IMR-90 (cell line): ENCODE results near the gene ALS2. TPM values are rescaled to one million over a fixed set of nuclear protein-coding genes. Genes with fewer than 3 reads are reported as not detected.

Source experiments
- ATAC-seq: fragments of 200-7000 bp; cut with Tn5 transposase; 2 replicates; pipeline ENCODE4 v1.9.1; 2020; ENCODE audit warnings: low read depth, mild to moderate bottlenecking, moderate library complexity
- BruUV-seq: library from RNA; stranded (reverse); fragments of 400-500 nt; replicated peaks from 2 replicates; lab custom pipeline; 2021; lab: Mats Ljungman, UMichigan
- CTCF ChIA-PET: fragments of 300-600 bp; formaldehyde crosslinking; extraction: SDS; loops from one replicate; lab custom pipeline; 2021; ENCODE audit warnings: antibody characterized with exemption; lab: Yijun Ruan, JAX
- POLR2A ChIA-PET: fragments of 300-600 bp; sonication (Branson Sonifier 250); formaldehyde crosslinking; loops from one replicate; lab custom pipeline; 2022; ENCODE audit warnings: antibody characterized with exemption; ENCODE audit not compliant: unreplicated experiment; lab: Charles Lee
- DNase-seq: peaks from one replicate; pipeline ENCODE4 v3.0.0; 2013
- H2AFZ ChIP-seq: replicated peaks from 2 replicates; pipeline ENCODE3; 2013; ENCODE audit warnings: low read length, mild to moderate bottlenecking; ENCODE audit not compliant: poor library complexity
- H2AK5ac ChIP-seq: 2 replicates; pipeline ENCODE4 v1.6.1; 2013; ENCODE audit warnings: low read depth, low read length, inconsistent platforms
- H2AK9ac ChIP-seq: replicated peaks from 2 replicates; pipeline ENCODE3; 2013; ENCODE audit warnings: mild to moderate bottlenecking, low read depth, low read length, moderate library complexity; ENCODE audit not compliant: poor library complexity
- H2BK120ac ChIP-seq: 2 replicates; pipeline ENCODE4 v1.6.1; 2013; ENCODE audit warnings: low read depth, low read length, inconsistent platforms
- H2BK15ac ChIP-seq: 3 replicates; pipeline ENCODE4 v1.6.1; 2013; ENCODE audit warnings: low read depth, low read length, inconsistent platforms
- H2BK20ac ChIP-seq: 2 replicates; pipeline ENCODE4 v1.6.1; 2013; ENCODE audit warnings: low read depth, mild to moderate bottlenecking, inconsistent platforms, low read length, moderate library complexity
- H2BK5ac ChIP-seq: 2 replicates; pipeline ENCODE4 v1.6.1; 2013; ENCODE audit warnings: mild to moderate bottlenecking, low read depth, low read length, inconsistent platforms; ENCODE audit not compliant: poor library complexity, severe bottlenecking
- H3K14ac ChIP-seq: replicated peaks from 2 replicates; pipeline ENCODE4 v1.6.1; 2013; ENCODE audit warnings: low read depth, low read length, inconsistent platforms
- H3K18ac ChIP-seq: 2 replicates; pipeline ENCODE4 v1.6.1; 2013; ENCODE audit warnings: low read depth, low read length, control low read depth
- H3K23ac ChIP-seq: 2 replicates; pipeline ENCODE4 v1.6.1; 2013; ENCODE audit warnings: low read depth, low read length, inconsistent platforms
- H3K27ac ChIP-seq: 2 replicates; pipeline ENCODE4 v1.5.1; 2013; ENCODE audit warnings: mild to moderate bottlenecking, control low read depth, low read length; ENCODE audit not compliant: insufficient read depth
- H3K27me3 ChIP-seq: 2 replicates; pipeline ENCODE4 v1.6.1; 2013; ENCODE audit warnings: low read length; ENCODE audit not compliant: control insufficient read depth, insufficient read depth
- H3K36me3 ChIP-seq: 2 replicates; pipeline ENCODE4 v1.6.1; 2013; ENCODE audit warnings: low read length, mixed read lengths; ENCODE audit not compliant: control insufficient read depth, insufficient read depth
- H3K4ac ChIP-seq: 2 replicates; pipeline ENCODE4 v1.6.1; 2013; ENCODE audit warnings: low read depth, low read length, inconsistent platforms
- H3K4me1 ChIP-seq: 2 replicates; pipeline ENCODE4 v1.6.1; 2013; ENCODE audit warnings: low read length, mixed read lengths; ENCODE audit not compliant: control insufficient read depth, insufficient read depth
- H3K4me2 ChIP-seq: 2 replicates; pipeline ENCODE4 v1.6.1; 2013; ENCODE audit warnings: low read depth, mild to moderate bottlenecking, control low read depth, low read length, moderate library complexity
- H3K4me3 ChIP-seq: 2 replicates; pipeline ENCODE4 v1.5.1; 2013; ENCODE audit warnings: low read depth, mild to moderate bottlenecking, control low read depth, low read length, moderate library complexity; ENCODE audit not compliant: insufficient read depth
- H3K56ac ChIP-seq: 2 replicates; pipeline ENCODE4 v1.6.1; 2013; ENCODE audit warnings: low read length, inconsistent platforms; ENCODE audit not compliant: insufficient read depth; ENCODE audit errors: extremely low read depth
- H3K79me1 ChIP-seq, 2 experiments: 2 replicates each; pipeline ENCODE4 v1.6.1; 2013; ENCODE audit warnings: low read length in 2 of 2, inconsistent platforms in 1 of 2, low read depth in 1 of 2
- H3K9ac ChIP-seq: 2 replicates; pipeline ENCODE4 v1.6.1; 2013; ENCODE audit warnings: low read depth, low read length, control low read depth
- H3K9me1 ChIP-seq: 2 replicates; pipeline ENCODE4 v1.6.1; 2013; ENCODE audit warnings: low read length, inconsistent platforms; ENCODE audit not compliant: insufficient read depth
- H3K9me3 ChIP-seq: 2 replicates; pipeline ENCODE4 v1.6.1; 2013; ENCODE audit warnings: low read length; ENCODE audit not compliant: control insufficient read depth, insufficient read depth
- H4K20me1 ChIP-seq: 2 replicates; pipeline ENCODE4 v1.6.1; 2013; ENCODE audit warnings: low read length, inconsistent platforms; ENCODE audit not compliant: insufficient read depth
- H4K5ac ChIP-seq: 2 replicates; pipeline ENCODE4 v1.6.1; 2013; ENCODE audit warnings: mild to moderate bottlenecking, low read depth, low read length, control low read depth
- H4K8ac ChIP-seq, 2 experiments: 2 replicates each; pipeline ENCODE4 v1.6.1; 2013; ENCODE audit warnings: low read depth in 2 of 2, low read length in 2 of 2, control low read depth in 1 of 2, inconsistent platforms in 1 of 2
- H4K91ac ChIP-seq: 2 replicates; pipeline ENCODE4 v1.6.1; 2013; ENCODE audit warnings: low read depth, low read length, inconsistent platforms; ENCODE audit not compliant: insufficient read depth
- CHD1 ChIP-seq: IDR thresholded peaks from 2 replicates; pipeline ENCODE4 v1.6.1; 2012; ENCODE audit warnings: low read depth, low read length, improper control_type of control experiment
- MXI1 ChIP-seq: IDR thresholded peaks from 2 replicates; pipeline ENCODE4 v1.6.1; 2012; ENCODE audit warnings: low read depth, mild to moderate bottlenecking, low read length, moderate library complexity, borderline replicate concordance
- WGBS, 2 experiments: methylation state at CpG; one replicate each; pipeline versions ENCODE4 v1.1.5 to v1.1.7; 2013; ENCODE audit warnings: missing lambda C conversion rate in 2 of 2; ENCODE audit not compliant: insufficient read length in 1 of 2; ENCODE audit errors: extremely low coverage in 2 of 2; 5-methylcytosine and 5-hydroxymethylcytosine counted together
- dilution Hi-C: fragments of 300-500 bp; cut with HindIII; formaldehyde crosslinking; loops from one replicate; pipeline ENCODE4 v1.14.3; 2018; ENCODE audit warnings: low sequenced_read_pairs; ENCODE audit not compliant: unreplicated experiment
- in situ Hi-C: fragments of 300-500 bp; cut with MboI; formaldehyde crosslinking; loops from 3 replicates; pipeline ENCODE4 v1.14.3; 2019; ENCODE audit warnings: low sequenced_read_pairs, inconsistent platforms, mixed read lengths
- intact Hi-C: fragments of 100-400 bp; cut with micrococcal nuclease; formaldehyde crosslinking; loops from 2 replicates; pipeline ENCODE4 v1.10.0; 2022
- polyA plus RNA-seq, 3 experiments: library from polyadenylated mRNA; depleted of rRNA; stranded (reverse); fragments of >200 nt; gene quantifications; 2 replicates each; pipeline ENCODE4 v1.2.3, GENCODE V29; 2012; ENCODE audit warnings: low replicate concordance in 1 of 3
- total RNA-seq: library from RNA; depleted of rRNA; stranded (reverse); fragments of >200 nt; gene quantifications from 2 replicates; pipeline ENCODE4 v1.2.3, GENCODE V29; 2012

ALS2 gene
- total and polyA plus RNA-seq, 2 of the 4 experiments (the other 2 are of a cell fraction): 14.4 to 42.3 TPM

DNA sequence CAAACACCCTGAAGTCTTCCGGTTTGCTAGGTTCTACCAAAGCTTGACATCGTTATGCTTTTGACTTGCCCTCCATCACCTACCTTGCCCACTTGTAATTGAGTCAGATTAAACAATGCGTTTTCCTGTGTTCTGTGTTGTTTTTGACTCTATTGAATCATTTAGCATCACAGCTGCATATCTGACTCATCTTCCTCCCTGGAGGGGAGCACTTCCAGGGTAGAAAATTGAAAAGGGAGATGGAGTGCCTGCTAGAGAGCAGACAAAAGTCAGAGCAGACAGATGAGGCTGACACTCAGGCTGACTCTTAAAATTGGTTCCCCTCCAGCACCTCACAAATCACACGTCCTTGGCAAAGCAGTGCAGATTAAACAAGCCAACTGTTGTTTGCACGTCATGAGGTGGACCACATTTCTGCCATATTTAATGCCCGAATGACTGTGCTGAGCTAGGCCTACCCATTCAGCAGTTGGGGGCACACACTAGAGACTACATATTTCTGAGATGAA, 84.5 kb downstream of the ALS2 start (continued):
- no peak for TF ChIP-seq MXI1

GRCh38 chr2:201685156-201685555, 95.6 kb downstream of the ALS2 start:
- Histone ChIP-seq H2AK9ac (no peak overlapping the region), H4K5ac (no peak overlapping the region), H3K4ac (no peak overlapping the region), H3K27me3 (no peaks in the 10 kb centered on the region), H3K56ac (no peak overlapping the region), H2BK5ac (no peak overlapping the region), H4K8ac (no peak overlapping the region), H3K4me3 (no peak overlapping the region), H3K23ac (no peak overlapping the region), H3K9ac (no peak overlapping the region), H3K27ac (no peak overlapping the region), H3K79me1 (no peaks in the 10 kb centered on the region), H4K91ac (no peak overlapping the region), H2BK15ac (no peak overlapping the region), H4K20me1 (no peaks in the 10 kb centered on the region), H3K9me1 (no peaks in the 10 kb centered on the region), H3K9me3 (no peaks in the 10 kb centered on the region), H3K18ac (no peak overlapping the region), H2AK5ac (no peak overlapping the region), H3K4me2 (no peak overlapping the region), H2AFZ (no peak overlapping the region), H3K4me1 (no peaks in the 10 kb centered on the region), H2BK20ac (no peak overlapping the region), H2BK120ac (no peak overlapping the region), H3K36me3 (peaks cover 3% of the 10 kb centered on the region; the same call in 1 of the 2 replicates), H3K14ac (no peak overlapping the region)
- dilution Hi-C loops (no loop called here), intact Hi-C loops (no loop called here), in situ Hi-C loops (no loop called here)
- TF ChIP-seq CHD1: no peak
- ChIA-PET POLR2A (no interaction called here), CTCF (interaction anchor here (0.6 kb wide), 1 partner anchor 160 kb away, joined by 4 read pairs; no protein-coding TSS in a partner anchor)
- no peak for ATAC-seq
- no peak for DNase-seq
- 100% methylated on average over 1 of the region's 3 CpGs; no CpG with 5 or more reads in 1 of the 2 experiments for WGBS, 2 experiments
- no TSS peak for BruUV-seq
